KOPT-K1 (cell line): Measurements from ENCODE around the gene BUD23.
"Not testable (repeated sequence)": the region's sequence is repeated elsewhere in the genome, so short reads cannot be mapped to it uniquely, and the experiment has no call there.

Source experiments
- H3K27ac ChIP-seq: fragments of 200-600 bp; sonication (generic); 2 replicates; pipeline ENCODE4 v1.5.1; 2016; ENCODE audit warnings: antibody characterized with exemption, mild to moderate bottlenecking, low read depth, low read length; ENCODE audit not compliant: poor library complexity, severe bottlenecking
- H3K36me3 ChIP-seq: fragments of 200-600 bp; sonication (generic); 2 replicates; pipeline ENCODE4 v1.5.1; 2017; ENCODE audit warnings: antibody characterized with exemption, mild to moderate bottlenecking, low read length, moderate library complexity; ENCODE audit not compliant: insufficient read depth
- H3K9me3 ChIP-seq: fragments of 200-600 bp; sonication (generic); 2 replicates; pipeline ENCODE4 v1.5.1; 2017; ENCODE audit warnings: antibody characterized with exemption, low read length, mild to moderate bottlenecking; ENCODE audit not compliant: insufficient read depth, poor library complexity, severe bottlenecking

The BUD23 gene

GRCh38 chr7:73702665-73703064 is 19.3 kb downstream of the BUD23 start:
- Histone ChIP-seq H3K9me3 (no peaks in the 10 kb centered on the region), H3K36me3 (peaks cover 24% of the 10 kb centered on the region), H3K27ac (no peak overlapping the region)

- Histone ChIP-seq H3K27ac (no peak overlapping the region), H3K9me3 (no peaks in the 10 kb centered on the region), H3K36me3 (peaks cover 18% of the 10 kb centered on the region; the same call in 1 of the 2 replicates)
Measured at GRCh38 chr7:73703225-73703624, 19.8 kb downstream of the BUD23 start.

- Histone ChIP-seq H3K36me3 (peaks cover 10% of the 10 kb centered on the region; the same call in 1 of the 2 replicates), H3K9me3 (no peaks in the 10 kb centered on the region), H3K27ac (no peak overlapping the region)
Measured at GRCh38 chr7:73703757-73704639, 20.6 kb downstream of the BUD23 start.

- Histone ChIP-seq H3K9me3 (no peaks in the 10 kb centered on the region), H3K27ac (no peak overlapping the region), H3K36me3 (peaks cover 1% of the 10 kb centered on the region; the same call in 1 of the 2 replicates)
Measured at GRCh38 chr7:73704640-73705550, 21.5 kb downstream of the BUD23 start.

- Histone ChIP-seq H3K27ac (no peak overlapping the region), H3K36me3 (no peaks in the 10 kb centered on the region), H3K9me3 (no peaks in the 10 kb centered on the region)
Measured at GRCh38 chr7:73705551-73705920, 22.1 kb downstream of the BUD23 start.

GRCh38 chr7:73706126-73707044 is 23.0 kb downstream of the BUD23 start:
- H3K27ac ChIP-seq = no peak overlapping the region
- no peaks in the 10 kb centered on the region for H3K36me3 ChIP-seq
- no peaks in the 10 kb centered on the region for H3K9me3 ChIP-seq

GRCh38 chr7:73707045-73707631 is 23.7 kb downstream of the BUD23 start:
- H3K9me3 ChIP-seq = no peaks in the 10 kb centered on the region
- no peaks in the 10 kb centered on the region for H3K36me3 ChIP-seq
- no peak overlapping the region for H3K27ac ChIP-seq

GRCh38 chr7:73708961-73709549 is 25.7 kb downstream of the BUD23 start:
- H3K9me3 ChIP-seq = no peaks in the 10 kb centered on the region
- no peaks in the 10 kb centered on the region for H3K36me3 ChIP-seq
- no peak overlapping the region for H3K27ac ChIP-seq

- Histone ChIP-seq H3K9me3 (no peaks in the 10 kb centered on the region), H3K36me3 (no peaks in the 10 kb centered on the region), H3K27ac (no peak overlapping the region)
Measured at GRCh38 chr7:73712773-73713172, 29.4 kb downstream of the BUD23 start.

- not testable (repeated sequence) for H3K36me3 ChIP-seq, H3K27ac ChIP-seq, H3K9me3 ChIP-seq
Measured at GRCh38 chr7:73713319-73713718, 29.9 kb downstream of the BUD23 start.

GRCh38 chr7:73715648-73716317 is 32.4 kb downstream of the BUD23 start:
- no peaks in the 10 kb centered on the region for H3K36me3 ChIP-seq
- H3K27ac ChIP-seq = no peak overlapping the region
- H3K9me3 ChIP-seq = no peaks in the 10 kb centered on the region

- Histone ChIP-seq H3K9me3 (no peaks in the 10 kb centered on the region), H3K36me3 (no peaks in the 10 kb centered on the region), H3K27ac (no peak overlapping the region)
Measured at GRCh38 chr7:73716318-73716890, 33.0 kb downstream of the BUD23 start.

GRCh38 chr7:73717025-73717807 is 33.8 kb downstream of the BUD23 start:
- Histone ChIP-seq H3K36me3 (no peaks in the 10 kb centered on the region), H3K9me3 (no peaks in the 10 kb centered on the region), H3K27ac (no peak overlapping the region)
